ENCODE measurements around the gene BEND3.
"Not testable (repeated sequence)": the region's sequence is repeated elsewhere in the genome, so short reads cannot be mapped to it uniquely, and the experiment has no call there.

Gene BEND3

GRCh38 chr6:107026965-107027364 is 88.3 kb downstream of the BEND3 start:
- no peak for DNase-seq

- no peak for DNase-seq
Measured at GRCh38 chr6:107021446-107022185, 93.7 kb downstream of the BEND3 start.

- DNase-seq = no peak
Measured at GRCh38 chr6:107020239-107020638, 95.1 kb downstream of the BEND3 start.

GRCh38 chr6:107019628-107020027 is 95.7 kb downstream of the BEND3 start:
- DNase-seq = not testable (repeated sequence)

- no peak for DNase-seq
Measured at GRCh38 chr6:107019047-107019446, 96.3 kb downstream of the BEND3 start.
